Measurements from ENCODE around the gene RFX2. TPM values are rescaled to one million over a fixed set of nuclear protein-coding genes. Genes with fewer than 3 reads are reported as not detected.
A peak's percentile ranks its signal among the peaks of the same experiment; 100 is the strongest.

The RFX2 gene
- total RNA-seq, 2 experiments from 2014 or later, result 6.5 to 7.9 TPM

DNA sequence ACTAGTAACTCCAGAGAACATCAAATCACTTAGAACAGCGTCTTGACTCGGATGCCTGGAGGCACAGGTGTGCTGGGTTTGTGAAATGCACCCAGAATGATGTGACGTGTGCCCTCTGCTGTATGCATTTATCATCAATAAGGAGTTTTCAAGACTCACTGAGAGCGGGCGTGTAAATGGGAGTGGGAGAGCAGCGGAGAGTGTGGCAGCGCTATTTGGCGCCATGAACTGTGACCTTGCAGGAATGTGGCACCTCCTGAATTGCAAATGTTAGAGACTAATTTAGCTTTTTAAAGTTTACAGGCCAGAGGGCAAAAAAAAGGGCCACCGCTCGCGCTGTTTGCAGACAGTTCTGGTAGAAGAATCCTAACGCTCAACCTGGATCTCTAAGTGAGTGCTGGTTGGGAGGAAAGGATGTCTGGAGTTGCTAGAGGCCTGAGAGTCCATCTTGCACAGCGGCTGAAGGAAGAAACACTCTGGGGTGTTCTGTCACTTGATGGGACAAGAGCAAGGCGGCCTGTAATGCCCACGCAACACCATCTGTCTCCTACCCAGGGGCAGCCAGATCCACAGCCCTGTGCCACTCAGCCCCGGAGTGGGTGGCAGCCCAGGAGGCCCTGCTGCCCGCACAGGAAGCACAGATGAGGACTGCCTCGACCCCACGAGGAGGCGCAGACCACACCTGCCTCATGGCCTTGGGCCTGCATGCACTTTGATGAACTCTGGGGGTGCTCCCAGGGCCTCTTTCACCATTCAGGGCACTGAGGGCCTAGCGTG, 152.0 kb downstream of the RFX2 start:
- Mint-ChIP-seq H3K27me3 (no peaks in the 10 kb centered on the region), H3K9me3 (no peaks in the 10 kb centered on the region), H3K27ac (peak overlapping the region; percentile 19), H3K36me3 (peaks cover 7% of the 10 kb centered on the region), H3K4me1 (ENCODE audit: low read depth) (peaks cover 91% of the 10 kb centered on the region), H3K4me3 (no peak overlapping the region)
- ChIA-PET POLR2A (no interaction called here), CTCF (interaction anchor here (0.9 to 5.2 kb wide), 2 partner anchors 9 to 268 kb away, joined by 4 to 37 read pairs; partner anchors contain the start of gene RPL36)
- no peak for DNase-seq
- intact Hi-C loops (cut with micrococcal nuclease), result loop anchor here (10.0 kb wide), 1 partner anchor 273 kb away; the partner anchor contains the start of genes HSD11B1L and MICOS13

DNA sequence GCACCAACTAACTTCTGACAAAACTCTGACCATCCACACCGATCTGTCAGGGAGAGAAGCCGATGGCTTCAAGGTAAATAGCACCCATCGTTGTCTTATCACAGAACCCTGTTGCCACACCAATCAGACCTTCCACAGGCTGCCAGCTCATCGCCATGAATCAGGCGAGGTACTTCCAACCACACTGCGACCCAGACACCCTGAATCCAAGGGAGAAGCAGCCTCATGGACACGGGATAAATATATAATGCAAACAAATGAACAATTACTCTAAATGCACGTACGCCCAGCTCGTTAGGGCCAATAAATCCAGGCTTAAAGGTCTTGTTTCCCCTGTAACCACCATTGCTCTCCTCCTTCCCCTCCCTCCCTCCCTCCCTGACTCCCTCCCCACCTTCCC, 153.1 kb downstream of the RFX2 start:
- Mint-ChIP-seq H3K9me3 (no peaks in the 10 kb centered on the region), H3K4me1 (ENCODE audit: low read depth) (peaks cover 91% of the 10 kb centered on the region), H3K27me3 (no peaks in the 10 kb centered on the region), H3K27ac (peak overlapping the region; percentile 57), H3K36me3 (peaks cover 7% of the 10 kb centered on the region), H3K4me3 (no peak overlapping the region)
- CTCF ChIA-PET, result interaction anchor here (0.9 to 5.2 kb wide), 3 partner anchors 10 to 267 kb away, joined by 4 to 37 read pairs (median 7); partner anchors contain the start of gene RPL36
- POLR2A ChIA-PET, result no interaction called here
- intact Hi-C loops (cut with micrococcal nuclease), result loop anchor here (10.0 kb wide), 1 partner anchor 272 kb away; the partner anchor contains the start of genes HSD11B1L and MICOS13
- no peak for DNase-seq

GRCh38 chr19:5956728-5957127, 153.6 kb downstream of the RFX2 start:
- H3K36me3 Mint-ChIP-seq, result peaks cover 7% of the 10 kb centered on the region
- peak overlapping the region; percentile 46 for H3K27ac Mint-ChIP-seq
- no peaks in the 10 kb centered on the region for H3K9me3 Mint-ChIP-seq
- intact Hi-C loops (cut with micrococcal nuclease), result loop anchor here (10.0 kb wide), 1 partner anchor 272 kb away; the partner anchor contains the start of genes HSD11B1L and MICOS13
- no peaks in the 10 kb centered on the region for H3K27me3 Mint-ChIP-seq
- ChIA-PET POLR2A (no interaction called here), CTCF (interaction anchor here (1.9 to 5.2 kb wide), 2 partner anchors 11 to 13 kb away, joined by 7 to 37 read pairs; no protein-coding TSS in a partner anchor)
- no peak for DNase-seq
- peaks cover 91% of the 10 kb centered on the region for H3K4me1 Mint-ChIP-seq (ENCODE audit: low read depth)
- H3K4me3 Mint-ChIP-seq, result no peak overlapping the region

GRCh38 chr19:5956323-5956722, 154.0 kb downstream of the RFX2 start:
- H3K4me3 Mint-ChIP-seq, result no peak overlapping the region
- peak overlapping the region; percentile 46 for H3K27ac Mint-ChIP-seq
- H3K27me3 Mint-ChIP-seq, result no peaks in the 10 kb centered on the region
- no peak for DNase-seq
- intact Hi-C loops (cut with micrococcal nuclease), result loop anchor here (10.0 kb wide), 1 partner anchor 272 kb away; the partner anchor contains the start of genes HSD11B1L and MICOS13
- ChIA-PET CTCF (interaction anchor here (1.9 to 5.2 kb wide), 2 partner anchors 11 to 14 kb away, joined by 7 to 37 read pairs; no protein-coding TSS in a partner anchor), POLR2A (no interaction called here)
- peaks cover 10% of the 10 kb centered on the region for H3K36me3 Mint-ChIP-seq
- H3K4me1 Mint-ChIP-seq (ENCODE audit: low read depth), result peaks cover 91% of the 10 kb centered on the region
- no peaks in the 10 kb centered on the region for H3K9me3 Mint-ChIP-seq

- no peak for DNase-seq
- Mint-ChIP-seq H3K4me1 (ENCODE audit: low read depth) (peaks cover 91% of the 10 kb centered on the region), H3K4me3 (no peak overlapping the region), H3K9me3 (no peaks in the 10 kb centered on the region), H3K36me3 (peaks cover 16% of the 10 kb centered on the region), H3K27me3 (no peaks in the 10 kb centered on the region), H3K27ac (peak overlapping the region; percentile 36)
- CTCF ChIA-PET, result interaction anchor here (1.9 to 5.2 kb wide), 2 partner anchors 12 to 14 kb away, joined by 7 to 37 read pairs; no protein-coding TSS in a partner anchor
- intact Hi-C loops (cut with micrococcal nuclease), result loop anchor here (10.0 kb wide), 1 partner anchor 271 kb away; the partner anchor contains the start of genes HSD11B1L and MICOS13
- POLR2A ChIA-PET, result no interaction called here
Observed at GRCh38 chr19:5955636-5955935, 154.7 kb downstream of the RFX2 start.

DNA sequence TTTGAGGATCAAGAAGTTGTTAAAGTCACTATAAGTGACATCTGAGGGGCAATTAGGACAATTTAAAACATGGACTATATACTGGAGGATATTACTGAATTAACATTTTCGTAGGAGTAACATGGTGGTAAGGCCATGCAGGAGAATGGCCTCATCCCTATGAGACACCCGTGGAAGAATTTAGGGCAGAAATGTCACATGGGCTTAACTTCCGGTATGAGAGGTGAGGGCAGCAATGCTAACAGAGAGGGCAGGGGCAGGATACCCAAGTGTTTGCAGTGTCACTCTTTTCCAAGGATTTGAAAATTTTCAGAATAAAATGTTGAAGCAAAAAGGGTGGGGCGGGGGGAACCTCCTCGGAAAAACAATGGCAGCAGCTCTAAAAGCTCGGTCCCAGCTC, 156.0 kb downstream of the RFX2 start:
- Mint-ChIP-seq H3K9me3 (no peaks in the 10 kb centered on the region), H3K4me3 (peak overlapping the region; percentile 64), H3K27me3 (no peaks in the 10 kb centered on the region), H3K27ac (peak overlapping the region; percentile 95), H3K4me1 (ENCODE audit: low read depth) (peaks cover 91% of the 10 kb centered on the region), H3K36me3 (peaks cover 16% of the 10 kb centered on the region)
- CTCF ChIA-PET, result interaction anchor here (1.1 to 5.2 kb wide), 2 partner anchors 13 to 30 kb away, joined by 3 to 37 read pairs; no protein-coding TSS in a partner anchor
- POLR2A ChIA-PET, result interaction anchor here (1.1 to 2.0 kb wide), 2 partner anchors 24 to 51 kb away, joined by 4 to 5 read pairs; partner anchors contain the start of genes NDUFA11 and RANBP3
- intact Hi-C loops (cut with micrococcal nuclease), result loop anchor here (5.0 to 10.0 kb wide), 2 partner anchors 127 to 269 kb away; partner anchors contain the start of genes HSD11B1L and MICOS13
- no peak for DNase-seq

GRCh38 chr19:5953680-5954213, 156.6 kb downstream of the RFX2 start:
- CTCF ChIA-PET, result interaction anchor here (0.8 to 5.2 kb wide), 4 partner anchors 9 to 31 kb away, joined by 3 to 37 read pairs (median 4); no protein-coding TSS in a partner anchor
- Mint-ChIP-seq H3K27ac (peak overlapping the region; percentile 95), H3K9me3 (no peaks in the 10 kb centered on the region), H3K27me3 (no peaks in the 10 kb centered on the region), H3K4me3 (peak overlapping the region; percentile 64), H3K4me1 (ENCODE audit: low read depth) (peaks cover 91% of the 10 kb centered on the region), H3K36me3 (peaks cover 16% of the 10 kb centered on the region)
- intact Hi-C loops (cut with micrococcal nuclease), result loop anchor here (1.0 to 10.0 kb wide), 6 partner anchors 9 to 269 kb away; partner anchors contain the start of genes HSD11B1L, MICOS13, RANBP3 and VMAC
- POLR2A ChIA-PET, result interaction anchor here (1.1 to 2.1 kb wide), 3 partner anchors 8 to 51 kb away, joined by 4 to 6 read pairs (median 5); partner anchors contain the start of genes NDUFA11 and RANBP3
- peak; percentile 64 for DNase-seq

DNA sequence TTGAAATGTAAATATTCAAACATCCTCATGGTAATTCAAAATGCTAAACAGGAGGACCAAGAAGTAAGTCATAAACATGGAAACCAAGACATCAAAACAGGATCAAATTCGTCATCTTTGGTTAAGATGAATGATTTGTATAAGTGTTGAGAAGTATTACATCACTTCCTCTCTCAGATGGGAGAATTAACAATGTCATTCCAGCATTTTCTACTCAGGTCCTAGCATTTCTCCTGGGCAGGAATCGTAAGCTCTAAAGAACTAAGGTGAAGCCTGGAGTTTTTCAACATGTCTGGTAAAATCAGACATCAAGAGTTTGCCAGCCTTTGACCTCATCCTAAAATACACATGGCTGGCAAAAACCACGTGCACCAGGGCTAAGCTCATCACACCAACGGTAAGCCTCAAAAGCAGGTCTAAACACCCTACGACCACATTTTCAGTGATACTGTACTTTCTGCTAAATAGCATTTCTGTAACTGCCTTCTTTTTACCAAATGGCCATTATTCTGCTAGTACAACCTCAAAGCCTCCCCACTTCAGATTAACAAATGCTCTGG, 157.2 kb downstream of the RFX2 start:
- POLR2A ChIA-PET, result interaction anchor here (1.1 to 2.1 kb wide), 3 partner anchors 9 to 50 kb away, joined by 4 to 6 read pairs (median 5); partner anchors contain the start of genes NDUFA11 and RANBP3
- peaks cover 93% of the 10 kb centered on the region for H3K4me1 Mint-ChIP-seq (ENCODE audit: low read depth)
- DNase-seq, result peak; percentile 28
- peak overlapping the region; percentile 95 for H3K27ac Mint-ChIP-seq
- H3K36me3 Mint-ChIP-seq, result peaks cover 20% of the 10 kb centered on the region
- intact Hi-C loops (cut with micrococcal nuclease), result loop anchor here (1.0 to 10.0 kb wide), 6 partner anchors 9 to 268 kb away; partner anchors contain the start of genes HSD11B1L, MICOS13, RANBP3 and VMAC
- no peaks in the 10 kb centered on the region for H3K27me3 Mint-ChIP-seq
- CTCF ChIA-PET, result interaction anchor here (0.8 to 3.2 kb wide), 5 partner anchors 9 to 172 kb away, joined by 3 to 29 read pairs (median 3); no protein-coding TSS in a partner anchor
- no peaks in the 10 kb centered on the region for H3K9me3 Mint-ChIP-seq
- peak overlapping the region; percentile 64 for H3K4me3 Mint-ChIP-seq

GRCh38 chr19:5952193-5953029, 157.9 kb downstream of the RFX2 start:
- POLR2A ChIA-PET, result interaction anchor here (2.0 to 2.1 kb wide), 2 partner anchors 9 to 50 kb away, joined by 4 to 6 read pairs; partner anchors contain the start of gene NDUFA11
- Mint-ChIP-seq H3K27me3 (no peaks in the 10 kb centered on the region), H3K4me1 (ENCODE audit: low read depth) (peaks cover 93% of the 10 kb centered on the region), H3K9me3 (no peaks in the 10 kb centered on the region), H3K36me3 (peaks cover 23% of the 10 kb centered on the region), H3K4me3 (no peak overlapping the region), H3K27ac (peak overlapping the region; percentile 95)
- CTCF ChIA-PET, result interaction anchor here (0.8 to 3.2 kb wide), 7 partner anchors 10 to 173 kb away, joined by 3 to 29 read pairs (median 3); partner anchors contain the start of gene NRTN
- intact Hi-C loops (cut with micrococcal nuclease), result loop anchor here (1.0 to 10.0 kb wide), 6 partner anchors 10 to 268 kb away; partner anchors contain the start of genes HSD11B1L, MICOS13, RANBP3 and VMAC
- no peak for DNase-seq

GRCh38 chr19:5951338-5951861, 158.9 kb downstream of the RFX2 start:
- ChIA-PET POLR2A (interaction anchor here (2.1 kb wide), 1 partner anchor 10 kb away, joined by 6 read pairs; no protein-coding TSS in a partner anchor), CTCF (interaction anchor here (0.6 to 3.2 kb wide), 7 partner anchors 11 to 174 kb away, joined by 3 to 29 read pairs (median 3); partner anchors contain the start of gene NRTN)
- Mint-ChIP-seq H3K4me3 (no peak overlapping the region), H3K9me3 (no peaks in the 10 kb centered on the region), H3K27ac (peak overlapping the region; percentile 95), H3K27me3 (no peaks in the 10 kb centered on the region), H3K36me3 (peaks cover 23% of the 10 kb centered on the region), H3K4me1 (ENCODE audit: low read depth) (peaks cover 87% of the 10 kb centered on the region)
- intact Hi-C loops (cut with micrococcal nuclease), result loop anchor here (5.0 to 10.0 kb wide), 2 partner anchors 124 to 267 kb away; partner anchors contain the start of genes HSD11B1L and MICOS13
- no peak for DNase-seq
